Measurements from ENCODE around the gene WFDC2.

The WFDC2 gene

GRCh38 chr20:45497971-45498494 is 28.5 kb downstream of the WFDC2 start:
- no peak for DNase-seq (ENCODE audit: low spot score)

GRCh38 chr20:45500022-45500421 is 30.5 kb downstream of the WFDC2 start:
- DNase-seq (ENCODE audit: low spot score), result no peak

DNA sequence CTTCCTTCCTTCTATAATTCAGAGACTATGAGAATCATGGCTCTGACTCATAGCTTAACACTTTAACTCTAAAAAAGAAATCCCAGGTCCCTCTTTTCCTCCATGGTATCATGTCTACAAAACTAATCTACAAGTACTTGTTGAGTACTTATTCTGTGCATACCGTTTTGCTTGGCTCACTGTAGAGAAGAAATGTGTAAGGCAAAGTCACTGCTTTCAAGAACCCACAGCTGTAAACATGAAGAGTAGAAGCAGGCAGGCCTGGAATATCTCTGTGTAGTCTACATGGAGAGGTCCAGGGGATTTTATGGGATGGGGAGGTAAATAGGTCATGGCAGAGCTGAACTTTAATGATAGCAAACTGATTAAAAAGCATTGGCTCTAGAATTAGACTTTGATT is 32.0 kb downstream of the WFDC2 start:
- DNase-seq (ENCODE audit: low spot score), result no peak

- no peak for DNase-seq (ENCODE audit: low spot score)
Measured at GRCh38 chr20:45502561-45502960, 33.0 kb downstream of the WFDC2 start.

DNA sequence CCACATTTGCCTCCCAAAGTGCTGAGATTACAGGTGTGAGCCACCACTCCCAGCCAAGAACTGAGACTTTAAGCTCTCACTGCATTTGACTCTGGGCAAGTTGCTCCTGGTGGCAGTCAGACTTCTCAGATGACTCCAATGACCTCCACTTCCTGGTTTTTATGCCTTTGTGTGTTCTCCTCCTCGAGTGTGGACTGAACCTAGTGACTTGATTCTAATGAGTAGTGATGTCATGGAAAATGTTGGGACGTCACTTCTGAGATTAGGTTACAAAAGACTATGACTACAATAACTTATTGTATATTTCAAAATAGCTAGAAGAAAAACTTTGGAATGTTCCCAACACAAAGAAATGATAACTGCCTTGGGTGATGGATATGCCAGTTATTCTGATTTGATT is 33.9 kb downstream of the WFDC2 start:
- no peak for DNase-seq (ENCODE audit: low spot score)

DNA sequence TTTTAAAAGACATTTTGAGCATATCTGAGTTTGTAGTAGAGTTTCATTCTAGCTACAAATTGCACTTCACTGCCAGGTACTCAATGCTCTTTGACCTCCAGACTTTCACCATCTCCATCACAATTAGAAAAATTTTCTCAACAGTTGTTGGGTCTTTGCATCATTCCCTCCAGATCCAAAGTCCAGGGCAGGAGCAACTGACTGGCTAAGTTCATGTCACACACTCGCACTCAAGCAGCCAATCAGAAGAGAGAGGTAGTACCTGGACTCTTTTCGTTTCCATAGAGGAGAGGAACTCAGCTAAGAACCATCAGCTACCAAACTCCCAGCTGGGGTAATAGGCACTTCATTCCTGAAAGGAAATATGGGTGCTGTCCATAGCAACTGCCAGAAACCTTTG is 36.8 kb downstream of the WFDC2 start:
- no peak for DNase-seq (ENCODE audit: low spot score)

- no peak for DNase-seq (ENCODE audit: low spot score)
Measured at GRCh38 chr20:45507011-45507820, 37.7 kb downstream of the WFDC2 start.

DNA sequence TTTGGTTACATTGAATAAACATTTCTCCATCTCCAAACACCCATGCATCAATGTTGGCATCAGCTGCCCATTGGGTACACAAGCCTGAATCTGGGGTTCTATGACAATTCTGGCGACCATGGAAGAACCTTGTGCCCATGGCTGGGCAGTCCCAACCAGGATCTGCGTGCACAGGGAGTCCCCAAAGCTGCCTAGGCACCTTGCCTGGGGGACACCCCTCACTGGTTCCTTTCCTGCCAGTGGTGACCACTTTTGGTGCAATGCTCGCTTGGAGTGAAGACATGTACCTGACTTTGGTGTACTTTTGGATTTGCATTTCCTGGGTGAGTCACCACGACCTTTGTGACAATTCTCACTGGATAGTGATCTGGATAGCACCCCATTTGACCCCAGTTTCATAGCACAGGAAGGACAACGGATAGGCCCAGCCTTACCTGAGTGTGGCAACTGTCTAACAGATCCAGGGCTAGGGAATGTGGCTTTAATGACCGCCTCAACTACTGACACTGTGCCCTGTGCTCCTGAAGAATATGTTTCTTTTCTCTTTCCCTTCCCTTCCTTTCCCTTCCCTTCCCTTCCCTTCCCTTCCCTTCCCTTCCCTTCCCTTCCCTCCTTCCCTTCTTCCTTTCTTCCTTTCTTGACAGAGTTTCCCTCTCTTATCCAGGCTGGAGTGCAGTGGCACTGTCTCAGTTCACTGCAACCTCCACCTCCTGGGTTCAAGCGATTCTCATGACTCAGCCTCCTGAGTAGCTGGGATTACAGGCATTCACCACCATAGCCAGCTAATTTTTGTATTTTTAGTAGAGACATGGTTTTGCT is 38.7 kb downstream of the WFDC2 start:
- DNase-seq (ENCODE audit: low spot score), result no peak

DNA sequence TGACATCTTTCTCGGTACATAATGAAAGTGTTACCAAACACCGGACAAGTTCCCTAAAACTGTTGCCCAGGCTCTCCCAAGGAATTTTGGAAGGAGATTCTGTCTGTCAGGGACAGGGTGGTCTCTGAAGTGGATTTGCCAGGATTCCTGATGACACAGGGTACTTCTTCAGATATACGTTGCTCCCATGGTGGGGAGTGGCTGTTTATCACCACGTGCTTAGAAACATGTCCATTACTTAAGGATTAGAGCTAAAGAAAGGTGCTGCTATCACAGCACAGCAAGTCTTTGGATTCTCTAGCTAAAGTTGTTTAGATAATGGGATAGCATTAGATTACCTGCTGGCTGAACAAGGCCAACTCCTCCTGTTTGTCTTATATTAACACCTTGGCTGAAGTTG is 39.5 kb downstream of the WFDC2 start:
- no peak for DNase-seq (ENCODE audit: low spot score)

DNA sequence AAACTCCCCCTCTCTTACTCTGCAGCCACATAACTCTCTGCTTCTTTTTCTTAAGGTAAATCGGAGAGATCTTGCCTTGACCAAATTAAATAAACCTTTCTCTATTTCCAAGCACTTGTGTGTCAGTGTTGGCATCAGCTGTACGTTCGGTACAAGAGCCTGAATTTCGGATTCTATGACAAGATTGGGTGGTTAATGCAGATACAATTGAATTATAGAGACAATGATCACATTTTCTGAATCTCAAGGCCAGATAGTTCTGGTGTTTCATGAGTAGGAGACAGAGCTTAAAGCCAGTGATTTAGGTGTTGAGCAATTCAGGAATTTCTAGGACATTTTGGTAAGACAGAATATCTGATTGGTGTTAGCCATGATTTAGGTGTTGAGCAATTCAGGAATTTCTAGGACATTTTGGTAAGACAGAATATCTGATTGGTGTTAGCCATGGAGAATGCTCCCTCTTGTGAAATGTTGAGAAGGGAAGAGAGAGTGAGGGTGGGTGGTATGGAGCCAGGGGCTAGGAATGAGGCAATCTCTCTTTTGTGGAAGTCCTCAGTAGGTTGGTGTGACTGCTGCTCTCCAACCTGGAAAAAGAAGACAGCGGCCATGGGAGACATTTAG is 40.8 kb downstream of the WFDC2 start:
- no peak for DNase-seq (ENCODE audit: low spot score)

DNA sequence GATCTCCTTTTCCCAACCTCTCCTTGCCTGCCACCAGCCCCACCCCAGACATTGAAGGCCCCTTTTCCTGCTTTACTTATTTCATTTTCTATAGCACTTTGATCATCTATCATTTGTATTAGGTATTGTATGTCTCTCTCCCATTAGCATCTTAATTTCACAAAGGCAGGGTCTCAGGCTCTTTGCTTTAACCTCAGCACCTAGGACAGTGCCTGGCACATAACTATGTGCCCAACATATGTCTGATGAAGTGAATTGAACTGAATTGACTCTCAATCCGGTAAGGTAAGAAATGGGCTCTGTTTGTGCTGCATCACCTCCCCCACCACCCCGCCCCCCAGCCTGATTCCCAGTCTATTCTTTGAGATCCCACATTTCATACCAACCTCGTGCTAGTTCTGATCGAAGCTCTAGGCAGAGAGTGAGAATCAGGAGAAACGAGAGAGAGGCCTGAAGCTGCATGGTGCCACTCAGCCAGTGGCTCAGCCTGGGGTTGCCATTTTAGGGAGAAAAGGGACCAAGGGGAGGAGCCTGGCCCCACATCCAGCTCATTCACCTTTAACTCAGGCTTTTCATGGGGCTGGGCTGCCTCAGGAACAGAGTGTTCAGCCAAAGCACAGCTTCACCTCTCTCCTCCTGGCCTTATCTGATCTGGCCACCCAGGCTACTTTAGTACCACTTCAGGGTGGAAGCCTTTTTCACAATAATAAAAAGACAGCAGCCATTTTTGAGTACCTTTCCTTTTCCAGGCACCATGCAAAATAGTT is 45.8 kb downstream of the WFDC2 start, which contains the start of gene SPINT3:
SPINT3 (minus strand) TSS at position 476 of the 767 bp plus-strand sequence; CDS start at position 462, 14 bp downstream.
- DNase-seq (ENCODE audit: low spot score), result no peak

- DNase-seq (ENCODE audit: low spot score), result no peak
Measured at GRCh38 chr20:45518282-45518681, 48.7 kb downstream of the WFDC2 start.

DNA sequence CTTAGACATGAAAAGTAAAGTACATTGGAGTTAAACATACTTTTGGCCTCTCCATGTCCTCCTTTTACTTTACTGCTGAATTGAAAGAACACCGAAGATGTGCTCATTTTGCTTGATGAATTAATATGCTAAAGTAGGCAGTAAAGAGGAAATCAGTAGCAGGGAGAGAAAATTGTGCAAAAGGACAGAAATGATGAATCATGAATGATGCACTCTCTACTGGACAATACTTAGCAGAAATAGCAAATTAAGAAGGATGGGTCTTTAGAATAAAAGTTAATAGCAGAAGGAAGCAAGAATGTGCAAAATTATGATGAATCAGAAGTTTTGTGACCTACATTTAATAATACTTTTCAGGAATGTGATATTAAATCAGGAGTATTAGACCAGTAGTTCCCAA is 54.3 kb downstream of the WFDC2 start:
- DNase-seq (ENCODE audit: low spot score), result no peak

GRCh38 chr20:45527294-45527693 is 57.7 kb downstream of the WFDC2 start:
- DNase-seq (ENCODE audit: low spot score), result no peak
